Mucosa of rectum (tissue), 2 donors: ENCODE data around the gene CELSR1.
"Not testable (repeated sequence)": the region's sequence is repeated elsewhere in the genome, so short reads cannot be mapped to it uniquely, and the experiment has no call there.

Experiments
- H3K27ac ChIP-seq, 2 donors: one replicate each; pipeline ENCODE4 v1.7.0; 2013; ENCODE audit warnings: inconsistent platforms in 2 of 2, low read depth in 2 of 2, low read length in 2 of 2
- H3K27me3 ChIP-seq, 2 donors: one replicate each; pipeline ENCODE4 v1.7.0; 2013; ENCODE audit warnings: low read length in 2 of 2; ENCODE audit not compliant: control insufficient read depth in 2 of 2, insufficient read depth in 2 of 2
- H3K36me3 ChIP-seq, 2 donors: one replicate each; pipeline ENCODE4 v1.7.0; 2013; ENCODE audit warnings: low read length in 2 of 2; ENCODE audit not compliant: control insufficient read depth in 2 of 2, insufficient read depth in 2 of 2
- H3K4me1 ChIP-seq, 2 donors: one replicate each; pipeline ENCODE4 v1.7.0; 2013; ENCODE audit warnings: low read length in 2 of 2, mild to moderate bottlenecking in 1 of 2; ENCODE audit not compliant: control insufficient read depth in 2 of 2, insufficient read depth in 2 of 2
- H3K4me3 ChIP-seq, 2 donors: one replicate each; pipeline ENCODE4 v1.7.0; 2013; ENCODE audit warnings: low read length in 2 of 2
- H3K9ac ChIP-seq, 2 donors: one replicate each; pipeline ENCODE4 v1.7.0; 2013; ENCODE audit warnings: low read length in 2 of 2, low read depth in 1 of 2, mild to moderate bottlenecking in 1 of 2
- H3K9me3 ChIP-seq, 2 donors: one replicate each; pipeline ENCODE4 v1.7.0; 2013; ENCODE audit warnings: low read length in 2 of 2; ENCODE audit not compliant: control insufficient read depth in 2 of 2
- donor health status: healthy.
- donor health status: Normal muscosa, but diverticular disease.

CELSR1 gene

GRCh38 chr22:46397514-46397913 is 139.9 kb downstream of the CELSR1 start:
- no peak overlapping the region for H3K27ac ChIP-seq
- no peaks in the 10 kb centered on the region for H3K9me3 ChIP-seq
- H3K4me1 ChIP-seq: no peaks in the 10 kb centered on the region
- no peak overlapping the region for H3K9ac ChIP-seq
- no peaks in the 10 kb centered on the region for H3K27me3 ChIP-seq
- no peaks in the 10 kb centered on the region for H3K36me3 ChIP-seq
- H3K4me3 ChIP-seq: no peak overlapping the region

GRCh38 chr22:46397049-46397448 is 140.4 kb downstream of the CELSR1 start:
- not testable (repeated sequence) for H3K9ac ChIP-seq, H3K4me1 ChIP-seq, H3K4me3 ChIP-seq, H3K9me3 ChIP-seq, H3K27me3 ChIP-seq, H3K27ac ChIP-seq, H3K36me3 ChIP-seq

GRCh38 chr22:46395145-46395544 is 142.3 kb downstream of the CELSR1 start:
- Histone ChIP-seq H3K9me3 (no peaks in the 10 kb centered on the region), H3K27ac (no peak overlapping the region), H3K27me3 (no peaks in the 10 kb centered on the region), H3K36me3 (no peaks in the 10 kb centered on the region), H3K4me3 (no peak overlapping the region), H3K9ac (no peak overlapping the region), H3K4me1 (no peaks in the 10 kb centered on the region)

- Histone ChIP-seq H3K27ac (no peak overlapping the region), H3K27me3 (no peaks in the 10 kb centered on the region), H3K9me3 (no peaks in the 10 kb centered on the region), H3K9ac (no peak overlapping the region), H3K4me1 (no peaks in the 10 kb centered on the region), H3K36me3 (no peaks in the 10 kb centered on the region), H3K4me3 (no peak overlapping the region)
Measured at GRCh38 chr22:46394622-46395021, 142.8 kb downstream of the CELSR1 start.

GRCh38 chr22:46393873-46394272 is 143.5 kb downstream of the CELSR1 start:
- Histone ChIP-seq H3K27ac (no peak overlapping the region), H3K36me3 (no peaks in the 10 kb centered on the region), H3K9me3 (no peaks in the 10 kb centered on the region), H3K9ac (no peak overlapping the region), H3K4me1 (no peaks in the 10 kb centered on the region), H3K4me3 (no peak overlapping the region), H3K27me3 (no peaks in the 10 kb centered on the region)

GRCh38 chr22:46392137-46392844 is 145.1 kb downstream of the CELSR1 start:
- Histone ChIP-seq H3K27ac (no peak overlapping the region), H3K27me3 (no peaks in the 10 kb centered on the region), H3K9me3 (no peaks in the 10 kb centered on the region), H3K9ac (no peak overlapping the region), H3K36me3 (no peaks in the 10 kb centered on the region), H3K4me3 (no peak overlapping the region), H3K4me1 (no peaks in the 10 kb centered on the region)

GRCh38 chr22:46391486-46392136 is 145.8 kb downstream of the CELSR1 start:
- no peak overlapping the region for H3K9ac ChIP-seq

GRCh38 chr22:46390652-46391301 is 146.6 kb downstream of the CELSR1 start:
- no peak overlapping the region for H3K27ac ChIP-seq
- H3K9ac ChIP-seq: peak overlapping the region in 1 of 2 donors; percentile 51
- no peaks in the 10 kb centered on the region for H3K4me1 ChIP-seq
- no peaks in the 10 kb centered on the region for H3K27me3 ChIP-seq
- no peaks in the 10 kb centered on the region for H3K9me3 ChIP-seq
- H3K36me3 ChIP-seq: no peaks in the 10 kb centered on the region
- H3K4me3 ChIP-seq: no peak overlapping the region

More at GRCh38 chr22:46391486-46392136, 145.8 kb downstream of the CELSR1 start:
- Histone ChIP-seq H3K9me3 (no peaks in the 10 kb centered on the region), H3K4me3 (no peak overlapping the region), H3K27me3 (no peaks in the 10 kb centered on the region), H3K4me1 (no peaks in the 10 kb centered on the region), H3K27ac (no peak overlapping the region), H3K36me3 (no peaks in the 10 kb centered on the region)

- Histone ChIP-seq H3K9me3 (no peaks in the 10 kb centered on the region), H3K36me3 (no peaks in the 10 kb centered on the region), H3K27me3 (no peaks in the 10 kb centered on the region), H3K9ac (no peak overlapping the region), H3K27ac (no peak overlapping the region), H3K4me1 (no peaks in the 10 kb centered on the region), H3K4me3 (no peak overlapping the region)
Measured at GRCh38 chr22:46390105-46390651, 147.2 kb downstream of the CELSR1 start.

- Histone ChIP-seq H3K9ac (no peak overlapping the region), H3K4me3 (no peak overlapping the region), H3K36me3 (no peaks in the 10 kb centered on the region), H3K9me3 (no peaks in the 10 kb centered on the region), H3K27ac (no peak overlapping the region), H3K4me1 (no peaks in the 10 kb centered on the region), H3K27me3 (no peaks in the 10 kb centered on the region)
Measured at GRCh38 chr22:46389081-46389480, 148.3 kb downstream of the CELSR1 start.
